ENCODE data around the gene SNAPC3.
"Not testable (repeated sequence)": the region's sequence is repeated elsewhere in the genome, so short reads cannot be mapped to it uniquely, and the experiment has no call there.

SNAPC3 gene

GRCh38 chr9:15426019-15426418, 3.3 kb downstream of the SNAPC3 start:
- no peak for DNase-seq

GRCh38 chr9:15427702-15428101, 5.0 kb downstream of the SNAPC3 start:
- DNase-seq = not testable (repeated sequence)

GRCh38 chr9:15430920-15431844, 8.5 kb downstream of the SNAPC3 start:
- no peak for DNase-seq

DNA sequence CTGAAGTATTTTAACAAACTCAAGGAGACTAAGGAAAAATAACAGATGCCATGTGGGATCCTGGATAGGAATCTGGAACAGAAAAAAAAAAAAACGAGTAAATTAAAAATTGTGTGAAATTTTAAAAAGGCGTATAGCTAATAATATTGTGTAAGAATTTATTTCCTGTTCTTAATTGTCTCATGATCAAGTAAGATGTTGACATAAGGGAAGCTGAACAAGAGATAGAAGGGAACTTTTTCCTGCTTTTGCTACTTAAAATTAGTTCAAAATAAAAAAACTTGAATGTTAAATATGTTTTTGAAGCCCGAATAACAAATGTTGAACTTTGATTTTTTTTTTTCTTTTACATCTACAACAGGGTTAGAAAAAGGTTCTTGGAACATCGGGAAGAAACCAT, 10.5 kb downstream of the SNAPC3 start:
- no peak for DNase-seq

GRCh38 chr9:15433661-15434060, 11.0 kb downstream of the SNAPC3 start:
- DNase-seq = no peak

DNA sequence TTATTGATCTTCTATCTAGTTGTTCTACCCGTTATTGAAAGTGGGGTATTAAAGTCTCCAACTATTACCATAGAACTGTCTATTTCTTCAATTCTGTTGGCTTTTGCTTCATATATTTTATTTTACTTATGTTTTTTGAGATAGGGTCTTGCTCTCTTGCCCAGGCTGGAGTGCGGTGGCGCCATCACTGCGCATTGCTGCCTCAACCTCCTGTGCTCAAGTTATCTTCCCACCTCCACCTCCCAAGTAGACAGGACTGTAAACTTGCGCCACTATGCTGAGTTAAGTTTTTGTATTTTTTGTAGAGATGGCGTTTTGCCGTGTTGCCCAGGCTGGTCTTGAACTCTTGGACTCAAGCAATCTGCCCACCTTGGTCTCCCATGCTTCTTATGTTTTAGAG, 16.2 kb downstream of the SNAPC3 start:
- no peak for DNase-seq

GRCh38 chr9:15441841-15442240, 19.2 kb downstream of the SNAPC3 start:
- DNase-seq = not testable (repeated sequence)

DNA sequence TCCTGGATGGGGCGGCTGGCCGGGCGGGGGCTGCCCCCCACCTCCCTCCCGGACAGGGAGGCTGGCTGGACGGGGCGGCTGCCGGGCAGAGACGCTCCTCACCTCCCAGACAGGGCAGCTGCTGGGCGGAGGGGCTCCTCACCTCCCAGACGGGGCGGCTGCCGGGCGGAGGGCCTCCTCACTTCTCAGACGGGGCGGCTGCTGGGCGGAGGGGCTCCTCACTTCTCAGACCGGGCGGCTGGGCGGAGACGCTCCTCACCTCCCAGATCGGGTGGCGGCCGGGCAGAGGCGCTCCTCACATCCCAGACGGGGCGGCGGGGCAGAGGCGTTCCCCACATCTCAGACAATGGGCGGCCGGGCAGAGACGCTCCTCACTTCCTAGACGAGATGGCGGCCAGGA, 19.6 kb downstream of the SNAPC3 start:
- not testable (repeated sequence) for DNase-seq

DNA sequence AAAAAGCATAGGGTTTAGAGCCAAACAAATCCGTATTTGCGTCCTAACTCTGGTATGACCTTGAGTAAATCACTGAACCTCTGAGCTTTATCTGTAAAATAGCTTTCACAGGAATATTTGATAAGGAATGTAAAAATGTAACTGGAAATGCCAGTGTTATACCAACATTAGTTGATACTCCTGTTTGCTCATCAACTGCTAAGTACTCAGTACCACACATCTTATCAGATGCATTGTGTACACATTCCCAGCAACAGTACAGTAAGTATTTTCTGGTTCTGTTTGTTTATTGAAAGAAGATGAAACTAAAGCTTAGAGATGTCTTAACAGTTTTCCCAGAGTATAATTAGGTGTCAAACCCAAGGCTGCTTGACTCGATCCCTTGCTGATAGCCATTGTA, 21.5 kb downstream of the SNAPC3 start:
- no peak for DNase-seq

DNA sequence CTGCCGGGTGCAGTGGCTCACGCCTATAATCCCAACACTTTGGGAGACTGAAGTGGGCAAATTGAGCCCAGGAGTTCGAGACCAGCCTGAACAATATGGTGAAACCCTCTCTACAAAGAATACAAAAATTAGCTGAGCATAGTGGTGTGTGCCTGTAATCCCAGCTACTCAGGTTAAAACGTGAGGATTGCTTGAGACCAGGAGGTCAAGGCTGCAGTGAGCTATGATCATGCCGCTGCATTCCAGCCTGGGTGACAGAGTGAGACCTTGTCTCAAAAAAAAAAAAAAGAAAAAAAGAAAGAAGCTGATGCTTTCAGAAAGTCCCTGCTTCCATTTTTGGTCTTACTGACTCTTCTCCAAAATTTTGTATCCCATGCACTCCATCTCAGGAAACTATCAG, 31.3 kb downstream of the SNAPC3 start:
- no peak for DNase-seq

- no peak for DNase-seq
Measured at GRCh38 chr9:15461056-15461455, 38.4 kb downstream of the SNAPC3 start.

DNA sequence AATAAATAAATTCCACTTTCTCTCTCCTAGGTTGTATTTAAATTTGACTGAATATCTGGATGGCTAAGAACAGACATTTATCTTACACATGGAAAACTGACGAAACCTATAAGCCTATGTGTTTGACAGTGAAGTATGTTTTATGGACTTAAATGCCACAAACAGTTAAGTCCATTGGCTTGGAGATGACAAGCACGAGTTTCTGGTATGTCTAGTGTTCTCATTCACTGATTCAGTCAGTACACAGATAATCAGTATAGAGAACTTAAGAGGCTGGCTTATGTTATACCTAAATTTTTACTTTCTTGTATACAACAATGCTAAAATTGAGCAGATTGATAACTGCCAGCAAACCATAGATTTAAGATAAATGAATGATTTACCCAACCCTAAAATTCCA, 38.9 kb downstream of the SNAPC3 start:
- no peak for DNase-seq

GRCh38 chr9:15468145-15468544, 45.5 kb downstream of the SNAPC3 start:
- no peak for DNase-seq

DNA sequence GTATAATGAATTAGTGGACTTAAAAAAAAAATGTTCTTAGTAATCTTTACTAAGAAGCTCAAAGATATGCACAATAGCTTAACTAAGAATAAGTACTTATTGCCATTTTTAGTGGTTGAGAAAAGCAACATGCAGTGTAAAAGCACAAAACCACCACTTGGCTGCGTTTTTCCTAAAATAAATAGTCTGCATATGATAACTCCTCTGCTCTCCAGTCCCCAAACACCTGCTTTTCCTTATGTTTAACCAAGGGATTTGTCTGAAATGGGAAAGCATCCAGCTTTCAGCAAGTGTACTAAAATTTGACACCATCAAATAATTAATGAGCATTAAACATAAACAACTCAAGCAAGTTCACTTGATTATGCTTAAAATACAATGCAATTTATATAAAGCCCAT, 46.7 kb downstream of the SNAPC3 start:
- DNase-seq = no peak

GRCh38 chr9:15469862-15470261, 47.2 kb downstream of the SNAPC3 start:
- no peak for DNase-seq

DNA sequence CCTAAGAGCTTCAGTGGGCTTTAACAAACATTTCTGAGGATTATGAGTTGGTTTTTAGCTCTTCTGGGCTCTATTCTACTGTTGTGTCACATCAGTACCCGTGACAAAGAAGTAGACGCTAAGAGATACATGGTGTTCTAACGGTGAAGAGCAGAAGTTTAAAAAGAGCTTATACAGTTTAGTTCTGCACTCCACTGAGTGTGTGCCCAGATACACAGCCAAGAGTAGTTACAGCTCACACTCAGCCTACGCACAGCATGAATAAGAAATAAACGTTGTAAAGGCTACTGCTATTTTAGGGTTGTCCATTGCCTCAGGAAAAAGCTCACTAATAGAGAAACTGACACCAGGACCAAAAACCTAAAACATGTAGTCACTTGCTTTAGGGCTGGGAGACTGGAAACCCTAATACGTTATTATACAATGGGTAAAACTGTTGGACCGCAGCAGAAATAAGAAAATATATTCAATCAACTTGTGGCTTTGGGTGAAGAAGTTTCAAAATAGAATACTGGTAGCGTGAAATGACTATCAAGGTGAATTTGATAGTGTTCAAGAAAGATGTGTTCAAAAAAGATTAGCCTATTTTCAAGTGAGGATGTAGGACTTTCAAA, 53.4 kb downstream of the SNAPC3 start:
- no peak for DNase-seq

GRCh38 chr9:15480028-15480427, 57.4 kb downstream of the SNAPC3 start:
- DNase-seq = no peak

- DNase-seq = no peak
Measured at GRCh38 chr9:15482146-15482545, 59.5 kb downstream of the SNAPC3 start.

- DNase-seq = no peak
Measured at GRCh38 chr9:15484802-15485201, 62.1 kb downstream of the SNAPC3 start.

DNA sequence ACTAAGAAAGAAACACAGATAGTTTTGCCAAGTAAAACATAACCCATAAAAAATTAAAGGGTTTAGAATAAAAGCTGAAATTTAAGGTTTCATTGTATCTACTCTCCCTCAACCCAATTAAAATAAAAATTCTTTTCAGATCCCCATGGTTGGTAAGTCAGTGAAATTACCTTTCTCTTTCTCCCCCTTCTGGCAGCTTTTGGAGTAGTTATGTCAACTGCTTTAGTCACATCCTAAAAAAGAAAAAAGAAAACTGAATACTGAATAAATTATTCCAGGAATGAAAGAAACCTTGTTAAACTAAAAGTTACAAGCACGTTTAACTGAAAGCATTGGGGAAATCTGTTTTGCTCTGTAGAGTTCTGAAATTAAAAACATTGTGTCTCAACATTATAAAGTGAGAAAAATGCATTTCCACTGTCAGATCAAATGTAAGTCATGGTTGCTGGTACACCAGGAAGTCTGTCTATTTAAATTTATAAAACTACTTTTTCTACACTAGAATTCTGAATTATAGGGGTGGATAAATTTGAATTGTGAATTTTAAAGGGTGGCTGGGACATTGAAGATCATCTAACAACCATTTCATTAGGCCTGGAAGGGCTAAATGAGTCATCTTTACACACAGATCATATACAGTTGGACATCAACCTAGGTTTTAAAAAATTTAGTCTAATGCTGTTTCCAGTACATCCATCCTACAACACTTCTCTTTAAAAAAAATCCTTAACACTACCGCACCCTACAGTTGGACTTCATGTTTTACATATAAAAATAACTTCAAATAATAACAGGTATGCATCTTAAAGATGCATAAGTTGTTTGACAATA, 63.4 kb downstream of the SNAPC3 start:
- peak in 1 of 2 donors; percentile 39 for DNase-seq

GRCh38 chr9:15491950-15492349, 69.3 kb downstream of the SNAPC3 start:
- no peak for DNase-seq

- no peak for DNase-seq
Measured at GRCh38 chr9:15492485-15493150, 69.9 kb downstream of the SNAPC3 start.
